Neuron (in vitro differentiated cells): ENCODE data around the gene SBSN.

ENCODE experiments used
- H2AFZ ChIP-seq: one replicate; pipeline ENCODE4 v1.6.1; 2013; ENCODE audit warnings: low read depth, mild to moderate bottlenecking, inconsistent platforms, low read length, moderate library complexity
- H3K27me3 ChIP-seq: one replicate; pipeline ENCODE4 v1.6.1; 2013; ENCODE audit warnings: low read length; ENCODE audit not compliant: insufficient read depth
- H3K36me3 ChIP-seq: one replicate; pipeline ENCODE4 v1.6.1; 2013; ENCODE audit warnings: low read length; ENCODE audit not compliant: insufficient read depth
- H3K4me1 ChIP-seq: one replicate; pipeline ENCODE4 v1.6.1; 2013; ENCODE audit warnings: low read length; ENCODE audit not compliant: insufficient read depth
- H3K4me3 ChIP-seq: 2 replicates; pipeline ENCODE4 v1.5.1; 2013; ENCODE audit warnings: mild to moderate bottlenecking, low read length, moderate library complexity
- H3K9me3 ChIP-seq: one replicate; pipeline ENCODE4 v1.6.1; 2013; ENCODE audit warnings: low read length

Gene SBSN

DNA sequence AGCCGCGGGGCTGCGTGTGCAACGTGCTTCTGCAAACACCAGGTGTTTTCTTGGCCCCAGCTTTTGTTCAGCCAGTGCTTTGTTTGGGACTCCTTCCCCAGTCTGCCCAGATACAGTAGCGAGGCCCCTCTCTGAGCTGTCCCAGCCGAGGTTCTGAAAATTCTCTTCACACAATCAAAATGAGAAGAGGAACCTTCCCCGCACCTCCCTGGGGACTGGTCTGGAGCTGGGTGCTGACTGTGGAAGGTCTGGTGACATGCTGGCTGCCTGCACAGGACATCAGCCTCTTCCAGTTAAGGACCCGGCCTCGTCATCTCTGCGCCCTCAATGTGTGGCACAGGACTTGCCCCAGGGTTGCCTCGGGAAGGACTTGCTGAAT, 31.2 kb upstream of the SBSN start:
- H3K4me3 ChIP-seq = no peak overlapping the region
- H3K36me3 ChIP-seq = no peaks in the 10 kb centered on the region
- peaks cover 3% of the 10 kb centered on the region for H3K4me1 ChIP-seq
- H2AFZ ChIP-seq = no peak overlapping the region
- peaks cover 58% of the 10 kb centered on the region for H3K27me3 ChIP-seq
- peaks cover 2% of the 10 kb centered on the region for H3K9me3 ChIP-seq

DNA sequence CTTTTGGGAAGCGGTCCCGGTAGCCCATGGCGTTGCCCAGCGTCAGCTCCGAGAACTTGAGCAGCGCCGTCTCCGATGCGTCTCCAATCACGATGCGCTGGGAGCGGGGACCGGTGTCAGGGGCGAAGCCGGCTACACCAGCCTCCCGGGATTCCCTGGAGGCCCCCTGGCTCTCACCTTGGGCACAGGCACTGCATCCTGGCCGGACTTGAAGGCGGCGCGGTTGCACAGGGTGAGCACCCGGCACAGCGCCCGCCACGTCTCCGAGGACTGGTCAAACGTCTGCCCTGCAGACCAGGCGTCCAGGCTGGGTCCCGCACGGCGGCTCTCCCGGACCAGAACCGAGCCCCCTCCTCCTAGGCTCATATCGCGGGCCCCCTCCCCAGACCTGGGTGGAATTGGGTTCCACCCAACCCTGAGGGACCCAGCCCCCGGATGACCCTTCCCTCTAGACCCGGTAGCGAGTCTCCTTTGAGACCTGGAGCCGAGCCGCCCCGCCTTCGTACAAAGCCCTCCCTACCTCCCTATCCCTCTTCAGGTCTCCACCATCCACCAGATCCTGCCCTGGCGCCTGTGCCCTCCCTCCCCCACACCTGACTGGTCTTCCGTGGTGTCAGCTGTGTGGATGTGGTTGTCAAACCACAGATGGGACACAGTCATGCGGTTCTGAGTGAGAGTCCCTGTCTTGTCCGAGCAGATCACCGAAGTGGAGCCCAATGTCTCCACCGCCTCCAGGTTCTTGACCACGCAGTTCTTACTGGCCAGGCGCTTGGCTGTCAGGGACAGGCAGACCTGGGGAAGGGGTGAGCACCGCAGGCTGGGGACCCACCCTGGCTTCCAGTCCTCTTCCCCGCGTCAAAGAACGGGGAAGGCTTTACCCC, 30.5 kb upstream of the SBSN start:
- H3K9me3 ChIP-seq = peaks cover 2% of the 10 kb centered on the region
- peaks cover 58% of the 10 kb centered on the region for H3K27me3 ChIP-seq
- H3K4me1 ChIP-seq = peaks cover 3% of the 10 kb centered on the region
- H3K4me3 ChIP-seq = no peak overlapping the region
- no peaks in the 10 kb centered on the region for H3K36me3 ChIP-seq
- peak overlapping the region; percentile 9 for H2AFZ ChIP-seq

DNA sequence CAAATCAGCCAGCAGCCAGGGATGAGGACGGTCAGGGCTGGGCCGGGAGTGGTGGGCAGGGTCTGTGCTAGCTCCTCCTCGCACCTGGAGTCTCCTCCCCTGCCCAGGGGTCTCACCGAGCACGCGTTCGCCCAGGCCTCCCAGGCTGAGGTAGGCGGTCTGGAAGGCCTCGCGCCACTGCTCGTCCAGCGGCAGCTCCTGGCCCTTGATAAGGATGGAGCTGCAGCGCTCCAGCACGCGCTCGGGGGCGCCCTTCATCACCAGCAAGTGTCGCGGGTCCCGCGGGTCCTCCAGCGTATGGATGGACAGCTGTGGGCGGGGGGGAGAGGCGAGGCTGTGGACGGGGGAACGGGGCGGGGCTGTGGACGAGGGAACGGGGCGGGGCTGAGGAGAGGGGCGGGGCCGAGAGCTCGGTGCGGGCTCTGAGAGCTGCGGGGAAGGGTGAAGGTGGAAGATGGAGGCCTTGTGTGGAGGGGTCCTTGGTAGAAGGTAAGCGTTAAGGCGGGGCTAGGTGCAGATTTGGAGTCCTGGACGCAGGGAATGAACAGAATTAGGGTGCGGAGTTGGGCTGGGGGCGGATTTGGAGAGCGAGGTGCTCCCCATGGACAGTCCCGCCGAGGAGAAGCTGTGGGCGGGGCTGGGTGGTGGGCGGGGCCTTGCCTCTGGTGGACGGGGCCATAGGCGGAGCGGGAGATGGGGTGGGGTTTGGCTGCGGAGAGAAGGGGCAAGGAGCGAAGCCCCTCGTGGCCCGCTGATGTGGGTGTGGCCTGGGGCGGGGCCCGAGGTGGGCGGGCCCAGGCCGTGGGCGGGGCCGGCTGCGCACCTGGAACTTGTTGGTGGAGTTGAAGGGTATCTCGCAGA, 29.7 kb upstream of the SBSN start:
- H3K27me3 ChIP-seq = peaks cover 62% of the 10 kb centered on the region

DNA sequence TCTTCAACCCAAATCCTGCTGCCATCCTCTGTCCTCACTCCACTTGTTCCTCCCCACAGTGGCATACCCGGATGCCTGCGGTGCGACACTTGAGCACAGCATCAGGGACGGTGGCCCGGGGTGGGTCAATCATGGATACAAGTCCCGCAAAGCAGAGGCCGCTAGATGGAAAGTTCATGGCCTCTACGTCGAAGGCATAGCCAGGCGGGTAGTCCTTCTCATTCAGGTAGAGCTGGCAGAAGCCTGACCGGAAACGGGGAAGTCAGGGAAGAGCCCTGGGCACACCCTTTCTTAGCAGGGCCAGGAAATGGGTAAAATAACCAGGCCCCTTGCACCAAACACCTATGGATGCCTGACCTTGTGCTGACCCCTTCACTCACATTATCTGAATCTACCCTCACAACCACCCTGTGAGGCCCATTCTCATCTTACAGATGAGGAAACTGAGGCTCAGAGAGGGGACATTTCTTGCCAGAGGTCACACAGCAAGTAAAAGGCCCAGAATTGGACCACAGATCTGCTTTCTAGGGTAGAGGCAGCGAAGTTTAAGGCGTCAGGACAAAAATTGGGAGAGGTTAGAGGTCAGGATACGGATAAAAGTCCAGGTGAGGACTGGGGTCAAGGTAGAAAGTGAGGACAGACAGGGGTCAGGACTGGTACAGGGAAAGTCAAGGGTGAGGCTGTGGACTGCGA, 28.9 kb upstream of the SBSN start:
- Histone ChIP-seq H3K27me3 (peaks cover 54% of the 10 kb centered on the region), H3K9me3 (peaks cover 2% of the 10 kb centered on the region), H2AFZ (peak overlapping the region; percentile 9), H3K4me3 (no peak overlapping the region), H3K36me3 (no peaks in the 10 kb centered on the region), H3K4me1 (peaks cover 3% of the 10 kb centered on the region)

More for the DNA sequence above, 29.7 kb upstream of the SBSN start:
- Histone ChIP-seq H3K4me1 (peaks cover 3% of the 10 kb centered on the region), H3K4me3 (peak overlapping the region; percentile 38), H3K36me3 (no peaks in the 10 kb centered on the region), H3K9me3 (peaks cover 2% of the 10 kb centered on the region), H2AFZ (peak overlapping the region; percentile 9)

DNA sequence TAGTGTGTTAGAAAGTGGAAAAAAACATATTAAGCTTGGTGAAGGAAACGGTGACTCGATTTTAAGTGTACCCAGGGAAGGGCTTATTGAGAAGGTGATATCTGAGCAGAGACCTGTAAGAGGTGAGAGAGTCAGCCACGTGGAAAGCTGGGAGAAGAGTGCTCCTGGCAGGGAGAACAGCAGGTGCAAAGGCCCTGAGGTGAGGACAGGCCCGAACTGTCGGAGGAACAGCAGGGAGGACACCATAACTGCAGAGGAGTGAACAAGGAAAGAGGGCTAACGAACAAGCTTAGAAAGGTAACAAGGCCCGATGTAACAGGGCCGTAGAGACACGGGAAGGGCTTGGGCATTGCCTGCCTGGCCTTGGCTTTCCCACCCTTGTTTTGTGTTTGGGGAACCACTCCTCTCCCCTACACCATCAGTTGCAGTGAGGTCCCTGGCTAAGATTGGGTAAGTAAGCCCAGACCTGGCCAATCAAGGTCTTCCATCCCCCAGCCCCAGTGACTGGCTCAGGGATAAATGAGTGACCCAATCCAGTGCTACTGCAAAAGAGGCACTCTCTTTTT, 28.0 kb upstream of the SBSN start:
- Histone ChIP-seq H2AFZ (no peak overlapping the region), H3K4me3 (no peak overlapping the region), H3K27me3 (peaks cover 49% of the 10 kb centered on the region), H3K9me3 (peaks cover 2% of the 10 kb centered on the region), H3K36me3 (no peaks in the 10 kb centered on the region), H3K4me1 (peaks cover 3% of the 10 kb centered on the region)

DNA sequence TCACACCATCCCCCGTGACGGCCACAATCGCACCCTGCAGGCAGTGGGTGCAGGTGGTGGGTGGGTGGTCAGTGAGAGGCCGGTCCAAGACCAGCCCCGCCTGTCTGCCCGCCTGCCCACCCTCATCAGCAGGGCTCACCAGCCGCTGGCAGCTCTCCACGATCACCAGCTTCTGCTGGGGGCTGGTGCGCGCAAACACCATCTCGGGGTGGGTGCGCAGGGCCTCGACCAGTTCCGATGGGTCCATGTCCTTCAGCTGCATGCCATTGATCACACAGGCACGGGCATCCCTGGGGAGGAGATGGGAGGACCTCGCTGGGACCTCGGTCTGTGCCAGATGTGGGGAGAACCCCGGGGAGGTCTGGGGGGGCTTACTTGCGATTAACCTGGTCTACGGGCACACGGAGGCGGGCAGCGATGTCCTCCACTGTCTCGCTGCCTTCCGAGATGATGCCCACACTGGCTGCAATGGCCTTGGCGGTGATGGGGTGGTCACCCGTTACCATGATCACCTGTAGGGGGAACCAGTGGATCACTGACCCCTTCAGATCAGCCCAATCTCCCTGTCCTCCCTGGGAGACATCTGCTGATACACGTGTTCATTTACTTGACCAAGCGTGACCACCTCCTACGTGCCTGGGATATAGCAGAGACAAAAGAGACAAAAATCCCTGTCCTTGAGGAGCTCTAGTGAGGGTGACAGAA, 27.3 kb upstream of the SBSN start:
- Histone ChIP-seq H3K9me3 (peaks cover 2% of the 10 kb centered on the region), H2AFZ (no peak overlapping the region), H3K36me3 (no peaks in the 10 kb centered on the region), H3K4me1 (peaks cover 3% of the 10 kb centered on the region), H3K4me3 (no peak overlapping the region), H3K27me3 (peaks cover 46% of the 10 kb centered on the region)

DNA sequence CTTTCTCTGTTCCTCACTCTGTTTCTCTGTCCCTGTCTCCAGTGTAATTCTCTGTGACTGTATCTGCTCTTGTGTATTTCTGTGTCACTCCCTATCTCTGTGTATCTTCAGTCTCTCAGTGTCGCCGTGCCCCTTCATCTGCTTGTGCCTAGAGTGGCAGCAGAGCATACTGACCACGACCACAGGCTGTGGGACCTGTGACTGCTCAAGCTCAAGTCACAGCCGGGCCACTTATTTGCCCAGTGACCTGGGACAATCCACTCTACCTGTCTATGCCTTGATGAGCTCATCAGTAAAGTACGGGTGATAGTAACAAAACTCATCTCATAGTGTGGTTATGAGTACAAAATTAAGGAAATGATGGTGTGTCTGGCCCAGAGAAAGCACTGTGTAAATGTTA, 26.0 kb upstream of the SBSN start:
- peaks cover 3% of the 10 kb centered on the region for H3K4me1 ChIP-seq
- H3K27me3 ChIP-seq = peaks cover 34% of the 10 kb centered on the region
- H2AFZ ChIP-seq = no peak overlapping the region
- H3K4me3 ChIP-seq = no peak overlapping the region
- H3K9me3 ChIP-seq = no peaks in the 10 kb centered on the region
- H3K36me3 ChIP-seq = no peaks in the 10 kb centered on the region

DNA sequence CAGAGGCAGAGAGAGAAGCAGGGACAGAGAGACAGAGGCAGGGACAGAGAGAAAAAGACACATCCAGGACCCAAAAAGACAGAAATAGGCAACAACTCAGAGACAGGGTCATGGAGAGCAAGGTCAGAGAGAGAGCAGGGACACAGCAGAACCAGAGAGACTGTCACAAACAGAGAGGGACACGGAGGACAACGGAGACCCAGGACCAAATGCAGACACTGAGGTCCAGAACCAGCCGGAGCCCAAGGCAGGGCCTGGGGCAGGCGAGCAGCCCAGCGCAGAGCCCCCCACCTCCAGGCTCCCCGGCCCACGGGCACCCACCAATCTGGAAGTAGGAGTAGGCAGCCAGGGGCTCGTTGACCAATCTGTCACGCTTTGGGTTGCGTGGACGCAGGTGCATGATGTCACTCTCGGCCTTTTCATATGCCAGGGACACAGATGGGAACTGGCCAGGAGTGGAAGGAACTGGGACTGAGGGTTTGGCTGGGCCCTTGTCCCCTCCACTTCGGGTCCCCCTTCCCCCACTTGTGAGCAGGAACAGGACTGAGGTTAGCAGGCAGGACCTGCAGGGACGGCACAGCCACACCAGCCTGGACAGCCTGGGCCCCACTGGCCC, 25.4 kb upstream of the SBSN start:
- Histone ChIP-seq H3K4me3 (no peak overlapping the region), H3K27me3 (peaks cover 28% of the 10 kb centered on the region), H3K9me3 (no peaks in the 10 kb centered on the region), H3K4me1 (peaks cover 3% of the 10 kb centered on the region), H3K36me3 (no peaks in the 10 kb centered on the region), H2AFZ (no peak overlapping the region)

DNA sequence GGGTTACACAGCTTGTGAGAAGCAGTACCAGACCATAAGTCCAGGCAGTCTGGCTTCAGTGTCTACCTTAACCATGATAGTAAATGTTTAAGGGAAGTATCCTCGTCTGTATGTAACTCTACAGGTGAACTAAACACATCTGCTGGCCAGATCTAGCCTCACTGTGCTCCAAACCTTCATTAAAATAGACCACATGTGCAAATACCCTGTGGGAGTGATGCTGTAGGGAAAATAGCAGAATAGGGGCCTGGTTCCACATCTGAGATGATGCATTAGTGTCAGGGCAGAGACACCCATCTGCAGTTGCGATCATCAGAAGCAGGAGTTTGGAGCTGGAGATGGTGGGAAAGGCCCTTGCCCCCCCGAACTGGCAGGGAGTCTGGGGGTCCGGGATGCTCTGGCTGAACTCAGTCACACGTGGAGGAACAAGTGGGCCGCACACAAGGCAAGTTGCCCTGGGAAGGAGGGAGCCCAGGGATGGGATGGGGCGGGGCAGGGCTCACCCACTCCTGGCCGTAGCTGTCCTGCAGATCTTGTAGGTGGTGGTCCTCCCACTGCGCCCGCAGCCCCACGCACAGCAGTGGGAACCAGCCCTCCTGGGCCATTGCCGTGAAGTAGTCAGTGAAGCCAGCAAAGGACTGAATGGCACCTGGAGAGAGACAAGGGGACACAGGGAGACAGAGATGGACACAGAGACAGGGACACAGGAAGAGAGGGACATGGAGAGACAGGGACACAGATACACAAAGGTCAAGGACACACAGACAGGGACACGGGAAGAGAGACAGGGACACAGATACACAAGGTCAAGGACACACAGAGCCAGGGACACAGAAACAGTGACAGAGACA, 24.6 kb upstream of the SBSN start:
- no peak overlapping the region for H2AFZ ChIP-seq

DNA sequence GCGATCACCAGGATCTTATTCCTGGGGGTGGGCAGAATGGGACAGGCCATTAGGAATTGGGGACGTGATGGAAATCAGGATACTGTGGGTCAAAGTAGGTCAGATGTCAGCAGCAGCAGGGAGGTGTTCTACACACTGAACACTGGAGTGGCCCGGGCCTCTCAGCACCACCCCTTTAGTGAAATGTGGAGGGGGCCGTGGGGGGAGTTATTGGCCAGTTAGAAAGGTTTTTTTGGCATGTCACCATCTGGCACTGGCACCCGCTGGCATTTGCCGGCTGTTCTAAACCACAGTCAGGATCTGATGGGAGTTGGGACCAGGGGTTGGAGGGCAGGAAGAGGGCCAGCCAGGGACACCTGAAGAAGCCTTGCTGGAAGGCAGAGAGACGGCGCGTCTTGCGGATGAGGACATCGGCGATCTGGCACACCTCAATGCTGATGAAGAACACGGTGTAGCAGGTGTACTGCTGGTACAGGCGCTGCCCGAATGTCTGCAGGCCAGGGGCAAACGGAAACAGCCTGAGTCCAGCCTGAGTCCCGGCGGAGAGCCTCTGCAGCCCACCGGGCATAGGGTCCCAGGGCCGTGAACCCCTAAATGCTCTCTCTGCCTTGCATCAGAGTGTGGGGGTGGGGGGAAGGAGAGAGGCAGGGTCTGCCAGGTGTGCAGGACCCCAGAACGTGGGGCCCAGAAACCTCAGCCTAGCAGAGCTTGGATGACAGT, 23.1 kb upstream of the SBSN start:
- H3K4me1 ChIP-seq = peaks cover 3% of the 10 kb centered on the region
- H3K9me3 ChIP-seq = no peaks in the 10 kb centered on the region
- H2AFZ ChIP-seq = no peak overlapping the region
- no peaks in the 10 kb centered on the region for H3K36me3 ChIP-seq
- H3K27me3 ChIP-seq = peaks cover 13% of the 10 kb centered on the region
- H3K4me3 ChIP-seq = no peak overlapping the region

More for the DNA sequence above, 24.6 kb upstream of the SBSN start:
- Histone ChIP-seq H3K4me1 (peaks cover 3% of the 10 kb centered on the region), H3K4me3 (no peak overlapping the region), H3K36me3 (no peaks in the 10 kb centered on the region), H3K9me3 (no peaks in the 10 kb centered on the region), H3K27me3 (peaks cover 22% of the 10 kb centered on the region)
